ENCODE results near the gene ZER1. TPM values are rescaled to one million over a fixed set of nuclear protein-coding genes. Genes with fewer than 3 reads are reported as not detected.

The ZER1 gene
- total and polyA plus RNA-seq, 3 donors from 2014 or later: 96.8 to 118 (median 112) TPM

DNA sequence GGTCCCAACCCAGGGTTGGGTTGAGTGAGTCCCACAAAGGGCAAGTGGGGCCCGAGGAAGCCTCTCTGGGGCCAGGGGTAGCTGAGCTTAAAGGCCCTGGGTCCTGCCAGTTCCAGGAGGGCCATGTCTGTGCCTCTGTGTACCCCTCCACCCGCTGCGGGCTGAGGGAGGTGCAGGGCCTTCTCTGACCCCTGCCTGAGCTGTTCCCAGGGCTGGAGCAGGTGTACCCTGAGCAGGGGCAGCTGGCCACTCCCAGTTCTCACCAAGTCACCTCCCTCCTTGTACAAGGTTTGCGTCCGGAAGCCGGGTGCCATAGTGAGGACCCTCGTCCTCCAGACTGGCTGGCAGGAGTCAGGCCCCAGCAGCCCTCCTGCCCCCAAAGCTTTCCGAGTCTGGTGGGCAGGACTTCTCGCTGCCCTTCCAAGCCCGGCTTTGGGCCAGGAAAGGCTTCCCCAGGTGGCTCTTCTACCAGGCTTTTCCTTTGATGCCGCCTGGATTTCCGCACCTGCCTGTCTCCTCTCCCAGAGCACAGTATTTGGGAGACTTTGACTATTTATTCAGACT is 37.4 kb upstream of the ZER1 start:
- Histone ChIP-seq H3K27me3 (no peaks in the 10 kb centered on the region), H3K4me1 (no peaks in the 10 kb centered on the region), H3K36me3 (ENCODE audit: low read depth, missing control alignments) (no peaks in the 10 kb centered on the region), H3K9me3 (no peaks in the 10 kb centered on the region), H3K27ac (no peak overlapping the region), H3K4me3 (no peak overlapping the region)
- TF ChIP-seq, protein P1, sequence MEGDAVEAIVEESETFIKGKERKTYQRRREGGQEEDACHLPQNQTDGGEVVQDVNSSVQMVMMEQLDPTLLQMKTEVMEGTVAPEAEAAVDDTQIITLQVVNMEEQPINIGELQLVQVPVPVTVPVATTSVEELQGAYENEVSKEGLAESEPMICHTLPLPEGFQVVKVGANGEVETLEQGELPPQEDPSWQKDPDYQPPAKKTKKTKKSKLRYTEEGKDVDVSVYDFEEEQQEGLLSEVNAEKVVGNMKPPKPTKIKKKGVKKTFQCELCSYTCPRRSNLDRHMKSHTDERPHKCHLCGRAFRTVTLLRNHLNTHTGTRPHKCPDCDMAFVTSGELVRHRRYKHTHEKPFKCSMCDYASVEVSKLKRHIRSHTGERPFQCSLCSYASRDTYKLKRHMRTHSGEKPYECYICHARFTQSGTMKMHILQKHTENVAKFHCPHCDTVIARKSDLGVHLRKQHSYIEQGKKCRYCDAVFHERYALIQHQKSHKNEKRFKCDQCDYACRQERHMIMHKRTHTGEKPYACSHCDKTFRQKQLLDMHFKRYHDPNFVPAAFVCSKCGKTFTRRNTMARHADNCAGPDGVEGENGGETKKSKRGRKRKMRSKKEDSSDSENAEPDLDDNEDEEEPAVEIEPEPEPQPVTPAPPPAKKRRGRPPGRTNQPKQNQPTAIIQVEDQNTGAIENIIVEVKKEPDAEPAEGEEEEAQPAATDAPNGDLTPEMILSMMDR (IDR thresholded peaks at IDR 0.05): no peak
- TF ChIP-seq POLR2A (IDR thresholded peaks at IDR 0.05): no peak
- DNase-seq: no peak
- intact Hi-C loops (cut with DNase I; ENCODE audit: low total_unique reads): no loop called here
- 95 to 97% methylated on average over 10 to 12 of the region's 12 CpGs for WGBS, 2 donors

DNA sequence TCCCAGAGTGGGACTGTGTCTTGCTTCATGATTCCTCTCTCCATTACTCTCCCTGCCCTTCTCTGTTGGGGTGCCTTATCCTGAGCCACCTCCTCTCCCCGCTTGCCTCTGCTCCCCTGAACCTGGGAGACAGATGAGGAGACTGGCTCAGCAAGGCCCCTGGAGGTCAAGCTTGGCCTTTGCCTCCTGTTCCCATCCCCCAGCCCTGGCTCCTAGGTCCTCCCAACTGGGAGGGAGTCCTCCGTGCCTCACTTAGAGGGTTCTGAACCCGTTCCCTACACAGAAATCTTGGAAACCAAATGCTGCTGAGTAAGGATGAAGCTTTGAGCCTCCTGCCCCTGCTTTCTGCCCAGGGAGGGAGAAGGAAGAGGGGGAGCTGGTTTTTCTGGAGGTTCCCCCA is 36.8 kb upstream of the ZER1 start:
- intact Hi-C loops (cut with DNase I; ENCODE audit: low total_unique reads): no loop called here
- H3K36me3 ChIP-seq (ENCODE audit: low read depth, missing control alignments): no peaks in the 10 kb centered on the region
- TF ChIP-seq, protein P1 (IDR thresholded peaks at IDR 0.05): no peak
- no peak for TF ChIP-seq POLR2A (IDR thresholded peaks at IDR 0.05)
- H3K4me3 ChIP-seq: no peak overlapping the region
- no peak for DNase-seq
- no peaks in the 10 kb centered on the region for H3K27me3 ChIP-seq
- 74 to 87% methylated on average over 3 of the region's 3 CpGs for WGBS, 2 donors
- H3K4me1 ChIP-seq: no peaks in the 10 kb centered on the region
- H3K9me3 ChIP-seq: no peaks in the 10 kb centered on the region
- H3K27ac ChIP-seq: no peak overlapping the region

DNA sequence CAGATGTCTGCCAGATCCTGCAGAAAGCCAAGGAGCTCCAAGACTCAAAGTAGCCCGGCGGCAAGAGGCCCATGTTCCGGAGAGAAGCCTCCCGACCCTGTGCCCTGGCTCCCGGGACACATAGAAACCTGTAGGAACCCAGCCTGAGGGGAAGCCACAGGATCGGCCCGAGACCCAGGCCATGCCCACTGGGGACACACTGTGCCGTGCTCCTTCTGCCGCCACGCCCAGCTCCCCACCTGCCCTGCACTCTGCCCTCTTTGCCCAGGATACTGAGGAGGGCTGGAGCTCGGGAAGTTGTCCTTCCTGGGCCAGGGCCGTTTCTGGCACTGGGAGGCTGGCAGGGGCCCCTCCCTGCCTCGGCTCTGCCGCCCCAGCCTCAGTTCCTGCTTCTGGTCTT is 36.1 kb upstream of the ZER1 start:
- Histone ChIP-seq H3K27ac (no peak overlapping the region), H3K4me1 (no peaks in the 10 kb centered on the region), H3K9me3 (no peaks in the 10 kb centered on the region), H3K36me3 (ENCODE audit: low read depth, missing control alignments) (no peaks in the 10 kb centered on the region), H3K27me3 (no peaks in the 10 kb centered on the region), H3K4me3 (no peak overlapping the region)
- 85% methylated on average over 14 of the region's 14 CpGs; no CpG with 5 or more reads in 1 of the 2 donors for WGBS, 2 donors
- TF ChIP-seq, protein P1 (IDR thresholded peaks at IDR 0.05): no peak
- no peak for TF ChIP-seq POLR2A (IDR thresholded peaks at IDR 0.05)
- no peak for DNase-seq
- intact Hi-C loops (cut with DNase I; ENCODE audit: low total_unique reads): no loop called here

DNA sequence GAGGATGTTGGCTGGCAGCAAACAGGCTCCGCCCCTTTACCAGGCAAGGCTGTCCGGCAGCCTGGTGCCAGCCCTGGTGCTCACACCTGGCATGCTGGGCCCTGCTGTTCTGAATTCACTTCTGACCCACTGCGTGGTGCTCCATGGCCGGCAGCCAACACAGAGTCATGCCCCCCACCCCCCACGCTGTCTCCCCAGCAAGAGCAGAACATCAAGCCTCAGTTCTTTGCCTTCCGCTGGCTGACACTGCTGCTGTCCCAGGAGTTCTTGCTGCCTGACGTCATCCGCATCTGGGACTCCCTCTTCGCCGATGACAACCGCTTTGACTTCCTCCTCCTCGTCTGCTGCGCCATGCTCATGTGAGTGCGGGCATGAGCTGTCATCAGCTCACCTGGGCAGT is 33.9 kb upstream of the ZER1 start:
- WGBS, 2 donors: 89 to 94% methylated on average over 14 of the region's 14 CpGs
- Histone ChIP-seq H3K4me1 (no peaks in the 10 kb centered on the region), H3K27ac (no peak overlapping the region), H3K4me3 (no peak overlapping the region), H3K27me3 (no peaks in the 10 kb centered on the region), H3K36me3 (ENCODE audit: low read depth, missing control alignments) (no peaks in the 10 kb centered on the region), H3K9me3 (no peaks in the 10 kb centered on the region)
- intact Hi-C loops (cut with DNase I; ENCODE audit: low total_unique reads): no loop called here
- DNase-seq: no peak
- TF ChIP-seq, protein P1 (IDR thresholded peaks at IDR 0.05): no peak
- no peak for TF ChIP-seq POLR2A (IDR thresholded peaks at IDR 0.05)

DNA sequence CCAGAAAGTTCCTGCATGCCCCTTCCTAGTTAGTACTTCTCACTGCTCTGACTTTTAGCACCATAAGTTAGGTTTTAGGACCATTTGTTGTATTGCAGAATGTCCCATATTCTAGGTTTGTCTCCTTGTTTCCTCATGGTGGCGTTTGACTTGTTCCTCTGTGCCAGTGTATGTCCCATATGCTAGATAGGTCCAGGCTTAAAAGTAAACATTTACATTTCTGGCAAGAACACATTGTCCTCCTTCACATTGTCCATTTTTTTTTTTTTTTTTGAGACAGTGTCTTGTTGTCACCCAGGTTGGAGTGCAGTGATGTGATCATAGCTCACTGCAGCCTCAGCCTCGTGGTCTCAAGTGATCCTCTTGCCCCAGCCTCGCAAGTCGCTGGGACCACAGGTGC is 30.8 kb upstream of the ZER1 start:
- TF ChIP-seq, protein P1 (IDR thresholded peaks at IDR 0.05): no peak
- TF ChIP-seq POLR2A (IDR thresholded peaks at IDR 0.05): no peak
- Histone ChIP-seq H3K9me3 (no peaks in the 10 kb centered on the region), H3K36me3 (ENCODE audit: low read depth, missing control alignments) (no peaks in the 10 kb centered on the region), H3K4me1 (no peaks in the 10 kb centered on the region), H3K4me3 (no peak overlapping the region), H3K27ac (no peak overlapping the region), H3K27me3 (no peaks in the 10 kb centered on the region)
- intact Hi-C loops (cut with DNase I; ENCODE audit: low total_unique reads): no loop called here
- DNase-seq: no peak
- 93 to 95% methylated on average over 4 of the region's 4 CpGs for WGBS, 2 donors
